ENCODE results near the gene WNT3A.

DNA sequence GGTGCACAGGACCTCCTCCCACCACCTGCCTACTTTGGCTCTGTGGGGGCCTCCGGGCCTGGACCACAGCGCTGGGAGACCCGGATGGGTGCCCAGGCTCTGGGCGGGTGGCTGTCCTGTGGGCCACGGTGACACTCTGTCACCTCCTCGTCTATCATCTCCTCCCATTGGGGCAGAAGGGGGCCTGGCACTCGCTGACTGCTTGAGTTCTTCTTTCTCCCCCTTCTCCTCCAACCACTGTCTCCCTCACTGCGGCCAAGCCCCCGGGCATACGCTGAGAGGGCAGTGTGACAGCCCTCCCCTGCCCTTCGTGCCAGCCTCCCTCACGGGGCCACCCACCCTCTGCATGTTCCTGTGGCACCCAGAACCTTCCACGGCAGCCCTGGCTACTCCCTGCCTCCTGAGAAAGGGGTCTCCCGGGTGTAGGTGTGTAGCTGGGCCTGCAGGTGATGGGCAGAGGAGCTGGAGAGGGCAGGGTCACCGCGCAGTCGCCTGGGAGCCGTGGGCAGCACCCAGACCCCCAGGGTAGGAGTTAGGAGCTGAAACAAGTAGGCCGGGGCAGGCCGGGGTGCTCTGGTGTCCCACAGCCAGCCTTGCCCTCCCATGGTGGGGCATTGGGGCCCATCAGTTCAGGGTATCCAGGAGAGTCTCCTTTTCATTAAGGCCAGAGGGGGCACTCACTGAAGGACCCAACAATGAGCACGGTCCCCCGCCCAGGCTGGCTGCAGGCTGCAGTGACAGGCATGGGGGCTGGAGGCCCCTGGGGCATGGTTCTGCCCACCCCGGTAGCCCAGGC, 66.5 kb downstream of the WNT3A start:
- TF ChIP-seq POLR2A (IDR thresholded peaks at IDR 0.05; ENCODE audit: low read depth, low read length) (no peak), TAF1 (IDR thresholded peaks at IDR 0.05; ENCODE audit: low read depth, low read length) (no peak), POLR2AphosphoS5 (IDR thresholded peaks at IDR 0.05; ENCODE audit: low read depth, low read length) (no peak), SPI1 (IDR thresholded peaks at IDR 0.05; ENCODE audit: low read depth, low read length) (no peak), PAX5 (IDR thresholded peaks at IDR 0.05; ENCODE audit: insufficient read depth, low read length, severe bottlenecking) (no peak), POU2F2 (IDR thresholded peaks at IDR 0.05; ENCODE audit: low read depth, low read length) (no peak)

All from GM12891 (cell line).